Measurements from ENCODE around the gene RAB19.
"Not testable (repeated sequence)": the region's sequence is repeated elsewhere in the genome, so short reads cannot be mapped to it uniquely, and the experiment has no call there.

Gene RAB19

DNA sequence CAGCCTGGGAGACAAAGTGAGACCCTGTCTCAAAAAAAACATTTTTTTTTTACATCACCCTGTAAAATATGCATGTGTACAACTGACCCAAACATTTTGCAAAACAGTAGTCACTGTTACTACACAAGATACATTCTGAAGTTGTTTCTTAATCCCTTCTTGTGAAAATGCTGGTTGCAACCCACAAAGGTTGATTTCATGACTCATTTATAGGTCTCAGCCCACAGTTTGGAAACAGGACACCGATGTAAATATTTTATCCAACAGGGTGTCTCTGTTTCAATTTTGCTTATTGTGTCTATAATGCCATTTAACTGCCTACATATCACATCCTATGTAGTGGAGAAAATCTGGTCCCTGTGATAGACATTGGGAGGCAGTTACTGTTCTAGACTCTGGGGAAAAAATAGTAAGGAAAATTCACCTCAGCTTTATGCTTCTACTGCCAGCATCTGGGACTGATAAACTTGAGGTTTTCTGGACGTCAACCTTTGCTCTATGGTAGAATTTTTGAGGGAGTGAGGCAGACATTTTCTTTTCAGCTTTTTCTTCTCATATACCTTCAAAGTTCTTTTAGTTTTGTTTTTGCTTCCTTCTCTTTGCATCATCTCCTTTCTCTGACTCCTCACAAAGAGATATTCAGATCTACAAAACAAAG lies 1.6 kb upstream of the RAB19 start:
- no peak for DNase-seq

DNA sequence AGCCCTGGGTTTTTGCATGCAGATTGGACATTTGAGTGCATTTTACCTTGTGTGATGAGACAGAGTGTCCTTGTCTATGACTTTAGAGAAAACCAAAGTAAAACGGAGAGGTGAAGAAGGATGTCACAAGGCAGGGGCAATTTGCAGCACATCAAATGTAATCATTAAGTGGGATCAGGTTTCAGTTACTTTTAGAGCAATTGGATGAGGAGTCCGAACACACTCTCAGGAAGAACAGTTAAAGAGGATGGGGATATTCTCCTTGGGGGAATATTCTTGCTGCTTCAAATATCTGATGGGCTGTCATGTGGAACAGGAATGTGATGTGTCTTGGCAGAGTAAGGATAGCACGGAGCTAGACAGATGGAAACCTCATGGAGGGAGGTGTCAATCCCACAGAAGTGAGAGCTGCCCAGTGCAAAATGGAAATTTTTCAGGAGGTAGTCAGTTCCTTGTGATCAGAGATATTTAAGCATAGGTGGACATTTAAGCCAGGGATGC lies 757 bp downstream of the RAB19 start:
- no peak for DNase-seq

- no peak for DNase-seq
Measured at GRCh38 chr7:140415361-140415760, 11.5 kb downstream of the RAB19 start.

- DNase-seq: not testable (repeated sequence)
Measured at GRCh38 chr7:140415816-140416215, 12.0 kb downstream of the RAB19 start.

- DNase-seq: no peak
Measured at GRCh38 chr7:140416560-140416959, 12.7 kb downstream of the RAB19 start.

- DNase-seq: no peak
Measured at GRCh38 chr7:140417456-140418155, 13.7 kb downstream of the RAB19 start.

DNA sequence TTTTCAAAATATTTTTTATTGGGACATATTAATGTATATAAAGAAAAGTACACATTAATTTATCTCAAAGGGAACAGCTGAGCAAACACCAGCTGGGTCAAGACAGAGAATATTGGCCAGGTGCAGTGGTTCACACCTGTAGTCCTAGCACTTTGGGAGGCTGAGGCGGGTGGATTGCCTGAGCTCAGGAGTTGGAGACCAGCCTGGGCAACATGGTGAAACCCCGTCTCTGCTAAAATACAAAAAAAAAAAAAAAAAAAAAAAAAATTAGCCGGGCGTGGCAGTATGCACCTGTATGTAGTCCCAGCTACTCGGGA lies 14.3 kb downstream of the RAB19 start:
- not testable (repeated sequence) for DNase-seq

GRCh38 chr7:140418653-140419052 lies 14.8 kb downstream of the RAB19 start:
- DNase-seq: no peak

GRCh38 chr7:140421521-140421920 lies 17.7 kb downstream of the RAB19 start:
- no peak for DNase-seq

DNA sequence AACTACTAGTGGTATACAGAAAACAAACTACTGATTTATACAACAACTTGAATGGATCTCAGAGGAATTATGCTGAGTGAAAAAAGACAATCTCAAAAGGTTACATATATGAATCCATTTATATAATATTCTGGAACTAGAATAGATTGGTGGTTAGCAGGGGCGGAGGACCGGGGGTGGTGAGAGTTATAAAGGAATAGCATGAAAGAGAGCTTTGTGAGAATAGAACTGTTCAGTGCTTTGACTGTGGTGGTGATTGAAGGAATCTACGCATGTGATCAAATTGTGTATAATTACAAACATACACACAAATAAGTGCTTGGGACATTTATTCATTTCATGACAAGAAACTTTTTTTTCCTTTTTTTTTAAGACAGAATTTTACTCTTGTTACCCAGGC lies 19.6 kb downstream of the RAB19 start:
- no peak for DNase-seq

DNA sequence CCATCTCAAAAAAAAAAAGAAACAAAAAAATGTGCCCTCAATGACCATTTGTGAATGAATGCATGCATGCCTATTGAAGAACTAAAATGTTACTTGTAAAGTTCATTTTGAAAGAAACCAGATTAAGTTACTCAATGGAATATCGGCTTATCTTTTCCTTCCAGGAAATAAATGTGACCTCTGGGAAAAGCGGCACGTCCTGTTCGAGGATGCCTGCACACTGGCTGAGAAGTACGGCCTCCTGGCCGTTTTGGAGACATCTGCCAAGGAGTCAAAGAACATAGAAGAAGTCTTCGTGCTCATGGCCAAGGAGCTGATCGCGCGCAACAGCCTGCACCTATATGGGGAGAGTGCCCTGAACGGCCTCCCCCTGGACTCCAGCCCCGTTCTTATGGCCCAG lies 21.9 kb downstream of the RAB19 start:
- DNase-seq: no peak

DNA sequence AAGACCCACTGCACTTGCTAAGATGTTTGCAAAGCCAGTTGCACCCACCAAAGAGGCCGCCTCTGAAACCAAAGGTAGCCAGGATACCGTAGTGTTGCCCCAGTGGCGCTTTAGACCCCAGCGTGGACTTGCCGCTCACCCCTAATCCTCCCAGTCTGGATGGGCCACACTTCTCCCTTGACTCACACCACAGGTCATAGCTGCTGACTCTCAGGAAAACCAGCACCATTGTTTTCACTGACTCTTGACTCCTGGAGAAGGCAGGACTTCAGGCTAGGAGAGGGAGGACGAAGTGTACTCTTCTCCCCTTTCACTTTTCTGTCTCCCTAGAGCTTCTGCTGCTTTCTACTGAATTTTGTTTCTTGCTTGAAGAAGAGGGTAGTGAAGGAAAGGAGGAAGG lies 22.3 kb downstream of the RAB19 start:
- no peak for DNase-seq

DNA sequence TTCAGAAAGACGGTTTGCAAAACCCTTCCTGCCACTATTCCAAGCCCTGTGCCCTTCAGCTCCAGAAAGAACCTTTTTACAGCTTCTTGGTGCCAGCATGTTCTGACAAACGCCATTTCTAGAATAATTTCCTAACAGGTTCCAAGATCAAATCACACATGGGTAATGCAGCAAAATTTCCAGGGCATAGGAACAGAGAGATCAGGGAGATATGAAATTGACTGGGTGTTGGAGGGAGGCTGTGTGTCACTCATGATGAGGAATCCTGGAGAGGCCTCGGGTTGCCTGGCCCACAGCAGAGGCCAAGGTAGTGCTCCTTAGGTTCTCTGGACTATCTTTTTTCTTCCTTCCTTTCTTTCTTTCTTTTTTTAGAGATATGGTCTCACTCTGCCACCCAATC lies 29.5 kb downstream of the RAB19 start:
- no peak for DNase-seq

DNA sequence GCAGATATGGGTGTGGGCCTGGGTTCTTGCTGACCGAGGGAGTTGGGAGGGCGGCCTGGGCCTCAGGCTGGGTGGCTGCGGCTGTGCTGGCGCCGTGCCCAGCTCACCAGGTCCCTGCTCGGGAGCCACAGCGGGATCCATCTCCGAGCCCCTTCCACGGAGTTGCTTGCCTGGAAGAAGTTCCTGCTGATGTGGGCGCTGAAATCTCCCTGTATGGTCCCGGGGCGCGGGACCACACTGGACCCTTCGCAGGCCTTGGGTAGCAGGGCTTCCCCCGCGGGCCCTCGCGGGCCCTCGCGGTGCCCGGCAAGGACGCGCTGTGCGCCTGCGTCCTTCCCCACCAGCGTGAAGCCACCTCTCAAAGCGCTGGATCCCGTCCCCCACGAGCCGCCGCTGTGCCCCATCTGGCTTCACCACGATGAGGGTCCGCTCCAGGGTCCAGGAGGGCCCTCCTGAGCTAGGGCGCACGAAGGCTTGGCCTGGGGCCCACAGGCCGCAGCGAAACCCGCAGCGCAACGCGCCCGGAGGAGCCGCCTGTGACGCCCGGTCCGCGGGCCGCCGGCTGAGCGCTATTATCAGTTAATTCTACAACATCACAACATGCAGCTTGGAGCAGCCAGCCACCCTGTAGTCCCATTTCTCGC lies 31.5 kb downstream of the RAB19 start:
- DNase-seq: no peak

GRCh38 chr7:140439359-140439758 lies 35.5 kb downstream of the RAB19 start:
- DNase-seq: no peak

- DNase-seq: no peak
Measured at GRCh38 chr7:140440593-140440992, 36.7 kb downstream of the RAB19 start.

- no peak for DNase-seq
Measured at GRCh38 chr7:140441519-140441918, 37.7 kb downstream of the RAB19 start.

- no peak for DNase-seq
Measured at GRCh38 chr7:140446467-140446866, 42.6 kb downstream of the RAB19 start.

DNA sequence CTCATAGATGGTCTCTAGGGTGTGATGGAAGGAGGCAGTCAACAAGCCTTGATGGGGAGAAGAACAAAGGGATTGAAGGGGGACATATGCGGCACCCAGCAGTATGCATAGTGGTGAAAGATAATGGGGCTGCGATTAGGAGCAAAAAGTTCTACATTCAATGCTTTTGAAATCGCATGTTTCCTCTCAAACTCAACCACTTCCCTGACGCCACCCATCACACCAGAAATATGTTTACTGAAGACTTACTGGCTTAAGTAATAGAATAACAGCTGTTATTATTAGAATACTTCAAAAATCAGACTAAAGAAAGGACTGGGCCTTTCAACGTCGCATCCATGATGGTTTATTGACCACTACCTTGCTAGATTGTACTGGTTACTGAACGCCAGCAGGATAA lies 44.0 kb downstream of the RAB19 start:
- DNase-seq: no peak

GRCh38 chr7:140448781-140449480 lies 45.1 kb downstream of the RAB19 start:
- DNase-seq: no peak

- DNase-seq: no peak
Measured at GRCh38 chr7:140451716-140452115, 47.9 kb downstream of the RAB19 start.

DNA sequence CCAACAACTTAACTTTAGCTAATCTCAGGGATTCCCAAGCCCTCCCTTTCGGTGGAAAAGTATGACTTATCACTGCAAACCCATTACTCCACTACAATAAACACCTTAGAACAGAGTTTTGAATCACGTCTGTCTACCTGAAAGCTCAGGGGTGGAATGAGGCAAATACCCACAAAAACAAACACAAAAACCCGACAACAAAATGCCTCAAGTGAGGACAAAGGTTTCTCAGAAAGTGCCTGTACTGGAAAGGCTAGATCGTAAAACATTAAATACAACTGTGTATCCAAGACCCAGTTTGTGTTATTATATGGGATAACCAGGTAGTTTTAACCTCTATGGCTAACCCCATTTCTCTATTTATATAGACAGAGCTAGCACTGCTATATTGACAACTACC lies 49.4 kb downstream of the RAB19 start:
- DNase-seq: no peak

DNA sequence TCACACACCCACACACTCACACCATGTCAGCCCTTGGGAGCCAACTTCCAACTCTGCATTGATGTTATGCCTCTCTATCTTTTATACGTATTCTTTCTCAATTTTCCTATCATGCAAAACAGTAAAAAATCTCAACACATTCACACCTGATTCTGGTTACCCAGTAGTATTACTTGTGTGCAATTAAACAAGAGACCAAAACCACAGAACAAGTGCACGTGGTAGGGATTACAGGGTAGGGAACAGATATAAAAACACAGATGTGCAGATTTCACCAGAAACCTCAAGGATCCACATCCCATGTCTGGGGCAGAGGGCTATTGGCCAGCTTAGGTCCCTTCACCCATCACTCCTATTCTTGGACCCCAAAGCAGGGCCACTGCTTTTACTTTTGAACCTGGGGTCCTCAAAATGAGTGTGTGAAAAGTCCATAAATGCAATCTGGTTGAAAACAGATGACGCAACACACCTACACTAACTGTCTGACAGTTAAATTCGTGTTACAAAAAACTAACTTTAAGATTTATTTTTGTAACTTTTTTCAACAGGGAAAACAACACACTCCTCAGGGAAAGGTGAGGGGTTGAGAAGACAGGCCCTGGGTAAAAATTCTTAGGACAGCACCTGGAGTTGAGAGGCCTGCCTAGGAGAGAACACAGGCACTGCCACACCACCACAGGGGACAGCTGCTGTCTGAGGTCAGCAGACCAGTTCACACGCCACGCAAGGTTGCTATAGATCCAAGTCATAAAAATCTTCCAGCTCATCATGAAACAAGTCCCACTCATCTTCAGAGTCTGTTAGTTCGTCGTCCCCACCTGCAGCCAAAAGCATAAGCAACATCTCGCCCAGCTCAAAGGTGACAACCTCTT lies 50.2 kb downstream of the RAB19 start:
- not testable (repeated sequence) for DNase-seq
